Tibial nerve (tissue), 4 donors: ENCODE data around the gene TINAGL1.

Source experiments
- CTCF ChIP-seq, 5 experiments: fragments of 200-600 bp in 3 of 5; fragments of 450-650 bp in 2 of 5; sonication (generic) in 3 of 5; IDR thresholded peaks; one replicate each; pipeline ENCODE4 v1.5.1; 2016 to 2019; ENCODE audit warnings: antibody characterized with exemption in 5 of 5, mild to moderate bottlenecking in 3 of 5, moderate library complexity in 2 of 5
- EP300 ChIP-seq, 2 donors: sonication (generic); formaldehyde crosslinking; IDR thresholded peaks; one replicate each; pipeline ENCODE4 v1.6.1; 2017; ENCODE audit warnings: antibody characterized with exemption in 2 of 2, mild to moderate bottlenecking in 1 of 2
- POLR2A ChIP-seq, 2 donors: fragments of 450-650 bp; IDR thresholded peaks; one replicate each; pipeline ENCODE4 v1.6.1; 2017; ENCODE audit warnings: antibody characterized with exemption in 2 of 2, mild to moderate bottlenecking in 2 of 2, moderate library complexity in 2 of 2

- TF ChIP-seq CTCF (IDR thresholded peaks at IDR 0.05), result no peak
- TF ChIP-seq POLR2A (IDR thresholded peaks at IDR 0.05), result no peak
- no peak for TF ChIP-seq EP300 (IDR thresholded peaks at IDR 0.05)
These were observed 20.4 kb downstream of the TINAGL1 start for GRCh38 chr1:31596737-31597097.
